Sigmoid colon (tissue), 7 donors: ENCODE results near the gene PDYN. TPM values are rescaled to one million over a fixed set of nuclear protein-coding genes. Genes with fewer than 3 reads are reported as not detected.

ENCODE experiments used
- DNase-seq: peaks from one replicate; pipeline ENCODE4 v3.0.0-alpha.2; 2019
- H3K27ac ChIP-seq, 4 donors: fragments of 200-600 bp; sonication (generic); one replicate each; pipeline ENCODE4 v1.5.1; 2016 to 2019; ENCODE audit warnings: mild to moderate bottlenecking in 1 of 4
- H3K27me3 ChIP-seq, 3 donors: fragments of 200-600 bp; sonication (generic); one replicate each; pipeline ENCODE4 v1.5.1; 2019; ENCODE audit warnings: mild to moderate bottlenecking in 1 of 3
- H3K36me3 ChIP-seq, 4 donors: fragments of 200-600 bp; sonication (generic); one replicate each; pipeline ENCODE4 v1.5.1; 2016 to 2019
- H3K4me1 ChIP-seq, 4 donors: fragments of 200-600 bp; sonication (generic); one replicate each; pipeline ENCODE4 v1.5.1; 2017 to 2019
- H3K4me3 ChIP-seq, 4 donors: fragments of 200-600 bp; sonication (generic); one replicate each; pipeline ENCODE4 v1.5.1; 2017 to 2019; ENCODE audit warnings: mild to moderate bottlenecking in 2 of 4, moderate library complexity in 1 of 4
- H3K9me3 ChIP-seq, 4 donors: fragments of 200-600 bp in 3 of 4; sonication (generic) in 3 of 4; one replicate each; pipeline versions ENCODE4 v1.5.1 to v1.6.1; 2013 to 2019
- CTCF ChIP-seq, 4 experiments: fragments of 450-650 bp in 3 of 4; fragments of 200-600 bp in 1 of 4; IDR thresholded peaks; one replicate each; pipeline ENCODE4 v1.5.1; 2016 to 2019; ENCODE audit warnings: antibody characterized with exemption in 4 of 4, mild to moderate bottlenecking in 3 of 4, moderate library complexity in 2 of 4
- EP300 ChIP-seq, 4 donors: sonication (generic); formaldehyde crosslinking; IDR thresholded peaks; one replicate each; pipeline ENCODE4 v1.6.1; 2017; ENCODE audit warnings: antibody characterized with exemption in 4 of 4
- POLR2A ChIP-seq, 2 donors: fragments of 450-650 bp; IDR thresholded peaks; one replicate each; pipeline ENCODE4 v1.6.1; 2016; ENCODE audit warnings: antibody characterized with exemption in 2 of 2, mild to moderate bottlenecking in 2 of 2, moderate library complexity in 2 of 2
- POLR2AphosphoS5 ChIP-seq, 4 donors: sonication (generic); formaldehyde crosslinking; IDR thresholded peaks; one replicate each; pipeline ENCODE4 v1.6.1; 2017; ENCODE audit warnings: antibody characterized with exemption in 4 of 4
- WGBS, 2 donors: extraction: QIAGEN DNeasy Blood & Tissue Kit; methylation state at CpG; one replicate each; pipeline ENCODE4 v1.1.7; 2013; 5-methylcytosine and 5-hydroxymethylcytosine counted together
- intact Hi-C: fragments of 100-400 bp; cut with DNase I; formaldehyde crosslinking; loops from one replicate; pipeline ENCODE4 v1.15.1; 2023
- polyA plus RNA-seq, 3 donors: library from polyadenylated mRNA; stranded (reverse); fragments of 200-250 nt; gene quantifications; one replicate each; pipeline ENCODE4 v1.2.3, GENCODE V29; 2013
- total RNA-seq, 4 donors: library from RNA; depleted of rRNA; stranded (reverse); fragments of >200 nt; gene quantifications; one replicate each; pipeline ENCODE4 v1.1.0, GENCODE V29; 2016
- donor health status: healthy with polysubstance abuse.
- donor health status: Bipolar disorder and iron deficiency.
- donor health status: healthy.

PDYN gene
- total and polyA plus RNA-seq, 7 donors: not detected

GRCh38 chr20:1941226-1941625, 52.6 kb downstream of the PDYN start:
- 76 to 82% methylated on average over 8 of the region's 8 CpGs for WGBS, 2 donors
- peak; percentile 67 for DNase-seq
- no peaks in the 10 kb centered on the region for H3K9me3 ChIP-seq
- no peak for TF ChIP-seq POLR2A (IDR thresholded peaks at IDR 0.05)
- no peak overlapping the region for H3K27ac ChIP-seq
- H3K4me3 ChIP-seq: no peak overlapping the region
- intact Hi-C loops: no loop called here
- H3K36me3 ChIP-seq: peaks cover 0 to 21% (median 8%) of the 10 kb centered on the region in 4 donors
- peaks cover 0 to 23% (median 17%) of the 10 kb centered on the region in 4 donors for H3K4me1 ChIP-seq
- H3K27me3 ChIP-seq: no peaks in the 10 kb centered on the region

- peaks cover 0 to 21% (median 8%) of the 10 kb centered on the region in 4 donors for H3K36me3 ChIP-seq
- no peaks in the 10 kb centered on the region for H3K9me3 ChIP-seq
- intact Hi-C loops: no loop called here
- H3K27ac ChIP-seq: no peak overlapping the region
- 71 to 81% methylated on average over 5 of the region's 5 CpGs for WGBS, 2 donors
- no peaks in the 10 kb centered on the region for H3K27me3 ChIP-seq
- H3K4me3 ChIP-seq: no peak overlapping the region
- peaks cover 0 to 23% (median 20%) of the 10 kb centered on the region in 4 donors for H3K4me1 ChIP-seq
- DNase-seq: no peak
- TF ChIP-seq POLR2A (IDR thresholded peaks at IDR 0.05) (no peak), EP300 (IDR thresholded peaks at IDR 0.05) (no peak), CTCF (IDR thresholded peaks at IDR 0.05) (no peak), POLR2AphosphoS5 (IDR thresholded peaks at IDR 0.05) (no peak)
Measured at GRCh38 chr20:1940581-1940980, 53.3 kb downstream of the PDYN start.

- no peak for TF ChIP-seq EP300 (IDR thresholded peaks at IDR 0.05)
- TF ChIP-seq CTCF (IDR thresholded peaks at IDR 0.05): no peak
- TF ChIP-seq POLR2AphosphoS5 (IDR thresholded peaks at IDR 0.05): no peak
- TF ChIP-seq POLR2A (IDR thresholded peaks at IDR 0.05): no peak
- Histone ChIP-seq H3K9me3 (no peaks in the 10 kb centered on the region), H3K27me3 (no peaks in the 10 kb centered on the region), H3K4me1 (peaks cover 0 to 35% (median 29%) of the 10 kb centered on the region in 4 donors), H3K4me3 (no peak overlapping the region), H3K36me3 (peaks cover 0 to 21% (median 8%) of the 10 kb centered on the region in 4 donors), H3K27ac (no peak overlapping the region)
- no peak for DNase-seq
- 90 to 92% methylated on average over 4 of the region's 4 CpGs for WGBS, 2 donors
- intact Hi-C loops: loop anchor here (5.0 kb wide), 1 partner anchor 137 kb away; no protein-coding TSS in a partner anchor
Measured at GRCh38 chr20:1939270-1939595, 54.6 kb downstream of the PDYN start.

GRCh38 chr20:1938464-1939269, 55.2 kb downstream of the PDYN start:
- DNase-seq: peak; percentile 64
- WGBS, 2 donors: 87 to 92% methylated on average over 14 of the region's 14 CpGs
- H3K4me3 ChIP-seq: no peak overlapping the region
- H3K36me3 ChIP-seq: peaks cover 0 to 21% (median 8%) of the 10 kb centered on the region in 4 donors
- TF ChIP-seq CTCF (IDR thresholded peaks at IDR 0.05) (no peak), EP300 (IDR thresholded peaks at IDR 0.05) (no peak), POLR2A (IDR thresholded peaks at IDR 0.05) (no peak), POLR2AphosphoS5 (IDR thresholded peaks at IDR 0.05) (no peak)
- H3K27ac ChIP-seq: no peak overlapping the region
- H3K27me3 ChIP-seq: no peaks in the 10 kb centered on the region
- intact Hi-C loops: loop anchor here (5.0 kb wide), 1 partner anchor 136 kb away; no protein-coding TSS in a partner anchor
- peaks cover 0 to 40% (median 31%) of the 10 kb centered on the region in 4 donors for H3K4me1 ChIP-seq
- H3K9me3 ChIP-seq: no peaks in the 10 kb centered on the region

- no peak for TF ChIP-seq POLR2A (IDR thresholded peaks at IDR 0.05)
- TF ChIP-seq POLR2AphosphoS5 (IDR thresholded peaks at IDR 0.05): no peak
- no peak for TF ChIP-seq CTCF (IDR thresholded peaks at IDR 0.05)
- no peak for TF ChIP-seq EP300 (IDR thresholded peaks at IDR 0.05)
- H3K27ac ChIP-seq: no peak overlapping the region
- intact Hi-C loops: loop anchor here (5.0 kb wide), 1 partner anchor 135 kb away; no protein-coding TSS in a partner anchor
- no peaks in the 10 kb centered on the region for H3K9me3 ChIP-seq
- H3K4me3 ChIP-seq: no peak overlapping the region
- H3K4me1 ChIP-seq: peaks cover 0 to 50% (median 39%) of the 10 kb centered on the region in 4 donors
- H3K36me3 ChIP-seq: peaks cover 0 to 21% (median 8%) of the 10 kb centered on the region in 4 donors
- 94 to 95% methylated on average over 25 of the region's 25 CpGs for WGBS, 2 donors
- peak; percentile 60 for DNase-seq
- H3K27me3 ChIP-seq: no peaks in the 10 kb centered on the region
Measured at GRCh38 chr20:1937316-1937976, 56.4 kb downstream of the PDYN start.
